OCI-LY7 (cell line): ENCODE data around the gene ELL3.

Source experiments
- EZH2phosphoT487 ChIP-seq: fragments of 200-600 bp; sonication (generic); IDR thresholded peaks from 2 replicates; pipeline ENCODE4 v1.6.1; 2018; ENCODE audit warnings: low read depth, borderline replicate concordance, mild to moderate bottlenecking, mixed run types, antibody characterized with exemption, low read length, moderate library complexity, mixed read lengths
- TF ChIP-seq, protein P1 (sequence below): fragments of 200-600 bp; sonication (generic); conservative IDR thresholded peaks from 2 replicates; pipeline ENCODE4 v1.5.1; 2014; ENCODE audit warnings: mild to moderate bottlenecking, antibody characterized with exemption, low read length, moderate library complexity, mixed read lengths

DNA sequence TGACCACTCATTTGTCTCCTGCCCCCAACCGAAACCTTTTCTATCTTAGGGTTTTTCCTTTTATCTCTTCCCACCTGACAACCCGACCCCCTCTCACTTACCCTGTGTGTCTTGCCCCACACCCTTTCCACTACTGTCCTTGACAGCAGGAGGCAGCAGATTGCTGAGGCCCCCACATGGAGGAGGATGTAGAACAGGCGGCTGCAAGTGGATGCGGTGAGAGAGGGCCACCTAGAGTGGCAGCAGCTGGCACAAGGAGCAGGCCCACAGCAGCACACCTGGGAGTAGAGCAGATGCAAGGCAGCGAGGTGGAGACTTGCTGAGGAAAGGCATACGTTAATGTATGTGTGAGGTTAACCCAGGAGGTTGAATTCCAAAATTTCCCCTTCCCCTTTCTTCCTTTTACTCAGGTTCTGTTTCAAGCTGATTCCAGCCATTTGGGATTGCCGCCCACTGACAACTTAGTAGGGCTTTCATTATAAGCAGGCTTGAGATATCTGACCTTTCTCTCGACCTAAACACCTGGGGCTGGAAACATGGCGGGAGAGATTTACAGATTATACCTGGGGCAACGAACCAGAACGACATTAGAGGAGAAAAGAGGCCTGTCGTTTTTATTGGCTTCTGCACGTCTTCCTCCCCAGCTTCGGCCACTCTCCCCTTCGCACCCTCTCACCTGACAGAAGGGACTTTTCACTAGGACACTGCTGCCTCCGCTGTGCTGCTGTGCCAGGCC, 22.6 kb upstream of the ELL3 start:
- TF ChIP-seq, protein P1, sequence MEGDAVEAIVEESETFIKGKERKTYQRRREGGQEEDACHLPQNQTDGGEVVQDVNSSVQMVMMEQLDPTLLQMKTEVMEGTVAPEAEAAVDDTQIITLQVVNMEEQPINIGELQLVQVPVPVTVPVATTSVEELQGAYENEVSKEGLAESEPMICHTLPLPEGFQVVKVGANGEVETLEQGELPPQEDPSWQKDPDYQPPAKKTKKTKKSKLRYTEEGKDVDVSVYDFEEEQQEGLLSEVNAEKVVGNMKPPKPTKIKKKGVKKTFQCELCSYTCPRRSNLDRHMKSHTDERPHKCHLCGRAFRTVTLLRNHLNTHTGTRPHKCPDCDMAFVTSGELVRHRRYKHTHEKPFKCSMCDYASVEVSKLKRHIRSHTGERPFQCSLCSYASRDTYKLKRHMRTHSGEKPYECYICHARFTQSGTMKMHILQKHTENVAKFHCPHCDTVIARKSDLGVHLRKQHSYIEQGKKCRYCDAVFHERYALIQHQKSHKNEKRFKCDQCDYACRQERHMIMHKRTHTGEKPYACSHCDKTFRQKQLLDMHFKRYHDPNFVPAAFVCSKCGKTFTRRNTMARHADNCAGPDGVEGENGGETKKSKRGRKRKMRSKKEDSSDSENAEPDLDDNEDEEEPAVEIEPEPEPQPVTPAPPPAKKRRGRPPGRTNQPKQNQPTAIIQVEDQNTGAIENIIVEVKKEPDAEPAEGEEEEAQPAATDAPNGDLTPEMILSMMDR: peak; percentile 76
- no peak for TF ChIP-seq EZH2phosphoT487
